ENCODE measurements around the gene CHADL.

GRCh38 chr22:41204992-41205900 is 35.5 kb downstream of the CHADL start, which contains the start of gene L3MBTL2:
- TF ChIP-seq ESRRG (CRISPR knock-in tag; IDR thresholded peaks at IDR 0.05), result no peak
- no peak for TF ChIP-seq OSR1 (CRISPR knock-in tag; IDR thresholded peaks at IDR 0.05)
- no peak for TF ChIP-seq PPARA (CRISPR knock-in tag; IDR thresholded peaks at IDR 0.05; ENCODE audit: borderline replicate concordance)
- no peak for TF ChIP-seq TOX (CRISPR knock-in tag; IDR thresholded peaks at IDR 0.05; ENCODE audit: borderline replicate concordance)
- no peak for TF ChIP-seq ARNTL (CRISPR knock-in tag; IDR thresholded peaks at IDR 0.05; ENCODE audit: borderline replicate concordance, low read depth)
- no peak for TF ChIP-seq PATZ1 (CRISPR knock-in tag; IDR thresholded peaks at IDR 0.05; ENCODE audit: borderline replicate concordance)
- no peak for TF ChIP-seq SNAI2 (CRISPR knock-in tag; IDR thresholded peaks at IDR 0.05)
- TF ChIP-seq CREB5 (CRISPR knock-in tag; IDR thresholded peaks at IDR 0.05; ENCODE audit: low read depth), result no peak
- no peak for TF ChIP-seq CSRNP3 (CRISPR knock-in tag; IDR thresholded peaks at IDR 0.05)
